K562 (cell line): ENCODE data around the gene QSOX2.
A peak's percentile ranks its signal among the peaks of the same experiment; 100 is the strongest.

Experiments used
- CBFB ChIP-seq: sonication (generic); formaldehyde crosslinking; IDR thresholded peaks from 2 replicates; pipeline ENCODE4 v1.4.0; 2020; ENCODE audit warnings: mild to moderate bottlenecking, missing genetic modification reagents
- CTCF ChIP-seq, 3 experiments: IDR thresholded peaks in 2 of 3; conservative IDR thresholded peaks in 1 of 3; 2 replicates each; pipeline ENCODE4 v1.5.1; 2011 to 2012; ENCODE audit warnings: low read length in 3 of 3, mild to moderate bottlenecking in 3 of 3, control low read depth in 2 of 3, improper control_type of control experiment in 1 of 3, inconsistent platforms in 1 of 3, low read depth in 1 of 3, mixed read lengths in 1 of 3, moderate library complexity in 1 of 3; ENCODE audit not compliant: insufficient read depth in 2 of 3
- FOXA1 ChIP-seq: fragments of 450-650 bp; IDR thresholded peaks from 2 replicates; pipeline ENCODE4 v1.6.1; 2016; ENCODE audit warnings: mild to moderate bottlenecking, borderline replicate concordance
- HES1 ChIP-seq: fragments of 450-650 bp; IDR thresholded peaks from 2 replicates; pipeline ENCODE4 v1.6.1; 2016; ENCODE audit warnings: low read depth, mild to moderate bottlenecking, moderate library complexity
- POLR2A ChIP-seq: fragments of 450-650 bp; conservative IDR thresholded peaks from 2 replicates; pipeline ENCODE4 v1.6.1; 2016
- POLR2AphosphoS5 ChIP-seq: IDR thresholded peaks from 2 replicates; pipeline ENCODE4 v1.6.1; 2011; ENCODE audit warnings: mild to moderate bottlenecking, low read depth, low read length, moderate library complexity; ENCODE audit not compliant: control insufficient read depth, insufficient read depth
- TAF1 ChIP-seq: IDR thresholded peaks from 2 replicates; pipeline ENCODE4 v1.6.1; 2011; ENCODE audit warnings: mild to moderate bottlenecking, low read length, moderate library complexity; ENCODE audit not compliant: insufficient read depth, control insufficient read depth, severe bottlenecking; ENCODE audit errors: extremely low read depth
- YY1 ChIP-seq, 3 experiments: IDR thresholded peaks; 2 replicates each; pipeline ENCODE4 v1.6.1; 2011; ENCODE audit warnings: low read length in 2 of 3, mild to moderate bottlenecking in 2 of 3, moderate library complexity in 2 of 3, borderline replicate concordance in 1 of 3, control low read depth in 1 of 3, low read depth in 1 of 3; ENCODE audit not compliant: insufficient read depth in 3 of 3, insufficient replicate concordance in 2 of 3, control insufficient read depth in 1 of 3, insufficient read length in 1 of 3; ENCODE audit errors: extremely low read depth in 1 of 3
- ZNF75A ChIP-seq: fragments of 450-650 bp; formaldehyde crosslinking; IDR thresholded peaks from 2 replicates; pipeline ENCODE4 v1.4.0; 2020; ENCODE audit warnings: mild to moderate bottlenecking

GRCh38 chr9:136277746-136278145 lies 32.1 kb upstream of the QSOX2 start:
- TF ChIP-seq CBFB (CRISPR knock-in tag) (no peak), ZNF75A (no peak), FOXA1 (no peak), POLR2AphosphoS5 (no peak), CTCF (IDR thresholded peaks at IDR 0.05 in 2 of 3, conservative IDR thresholded peaks at IDR 0.05 in 1 of 3; ENCODE audit: insufficient read depth in 2 of 3, low read depth in 1 of 3, low read length in 3 of 3) (peak in 2 of 3 experiments; percentile 23 to 33; a peak in 1 of 6 replicates), HES1 (no peak), POLR2A (no peak), TAF1 (no peak), YY1 (IDR thresholded peaks at IDR 0.05; ENCODE audit: borderline replicate concordance in 1 of 3, control insufficient read depth in 1 of 3, extremely low read depth in 1 of 3, insufficient read depth in 3 of 3, insufficient read length in 1 of 3, insufficient replicate concordance in 2 of 3, low read depth in 1 of 3, low read length in 2 of 3) (no peak)
